HL-60/S4 treated with phorbol 12-myristate 13-acetate at 8.2 ng/mL for 4 days and 3 days (cell line): ENCODE results near the gene WBP1.
"Not testable (repeated sequence)": the region's sequence is repeated elsewhere in the genome, so short reads cannot be mapped to it uniquely, and the experiment has no call there.

Experiments
- in situ Hi-C: fragments of 300-500 bp; cut with MboI; formaldehyde crosslinking; loops from 2 replicates; pipeline ENCODE4 v1.15.0; 2022; ENCODE audit warnings: low sequenced_read_pairs

Gene WBP1

DNA sequence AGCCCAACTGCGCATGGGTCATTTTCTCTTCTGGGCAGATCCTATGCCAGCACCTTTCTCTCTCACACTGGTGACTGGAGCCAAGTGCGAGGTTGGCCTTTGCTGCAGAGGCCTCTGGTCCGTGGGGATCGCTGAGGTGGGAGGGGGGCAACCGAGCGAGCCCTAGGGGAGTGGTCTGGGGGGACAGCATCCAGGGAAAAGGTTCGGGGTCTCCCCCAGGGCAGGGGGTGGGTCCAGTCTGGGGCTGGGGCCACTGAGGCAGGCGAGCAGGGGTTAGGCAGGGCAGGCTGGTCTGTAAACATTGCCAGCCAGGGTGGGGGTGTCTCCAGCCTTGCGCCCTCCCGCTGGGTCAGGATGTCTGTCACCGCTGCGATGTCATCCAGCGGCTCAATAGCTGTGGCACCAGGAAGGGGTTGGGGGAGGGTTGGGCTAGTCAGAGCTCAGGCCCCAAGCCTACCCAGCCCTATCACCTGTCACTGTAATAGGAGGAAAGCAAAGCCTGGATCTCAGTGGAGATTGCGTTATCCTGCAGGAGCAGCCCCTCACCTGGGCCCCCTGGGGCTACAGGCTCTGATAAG lies 32.0 kb upstream of the WBP1 start:
- in situ Hi-C loops: no loop called here

DNA sequence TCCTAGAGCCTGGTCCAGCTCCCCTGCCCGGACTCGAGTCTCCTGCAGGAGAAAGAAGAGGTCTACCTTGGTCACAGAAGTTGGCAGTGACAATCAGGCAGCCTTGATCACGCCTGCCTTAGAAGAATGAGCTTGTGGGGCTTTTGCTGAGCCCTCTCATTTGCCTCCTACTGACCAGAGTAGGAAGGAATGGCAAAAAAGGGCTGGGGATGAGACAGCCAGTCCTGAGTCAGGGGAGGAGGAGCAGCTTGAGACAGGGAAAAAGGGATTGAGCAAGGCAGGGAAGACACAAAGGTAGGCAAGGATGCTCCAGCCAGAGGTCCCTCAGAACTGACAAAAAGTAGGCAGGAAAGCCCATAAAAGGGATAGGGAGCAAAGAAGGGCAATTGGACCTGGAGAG lies 30.7 kb upstream of the WBP1 start:
- in situ Hi-C loops: no loop called here

DNA sequence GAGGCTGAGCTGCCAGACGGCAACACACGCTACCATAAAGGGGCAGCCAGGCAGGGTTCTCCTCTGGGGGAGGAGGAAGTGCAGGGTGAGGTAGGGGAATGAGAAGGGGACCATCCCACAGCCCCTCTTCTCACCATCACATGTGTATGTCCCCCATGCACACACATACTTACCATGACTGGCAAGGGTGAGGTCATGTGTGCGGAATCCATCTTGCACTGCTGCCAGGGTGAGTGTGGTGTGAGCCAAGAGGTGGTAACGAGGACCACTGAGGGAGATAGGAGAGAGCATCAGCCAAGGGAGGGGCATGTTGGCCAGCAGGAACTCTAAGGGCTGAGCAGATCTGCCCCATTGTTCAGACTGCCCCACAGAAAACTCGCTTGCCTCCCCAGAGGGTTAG lies 29.6 kb upstream of the WBP1 start:
- in situ Hi-C loops: no loop called here

DNA sequence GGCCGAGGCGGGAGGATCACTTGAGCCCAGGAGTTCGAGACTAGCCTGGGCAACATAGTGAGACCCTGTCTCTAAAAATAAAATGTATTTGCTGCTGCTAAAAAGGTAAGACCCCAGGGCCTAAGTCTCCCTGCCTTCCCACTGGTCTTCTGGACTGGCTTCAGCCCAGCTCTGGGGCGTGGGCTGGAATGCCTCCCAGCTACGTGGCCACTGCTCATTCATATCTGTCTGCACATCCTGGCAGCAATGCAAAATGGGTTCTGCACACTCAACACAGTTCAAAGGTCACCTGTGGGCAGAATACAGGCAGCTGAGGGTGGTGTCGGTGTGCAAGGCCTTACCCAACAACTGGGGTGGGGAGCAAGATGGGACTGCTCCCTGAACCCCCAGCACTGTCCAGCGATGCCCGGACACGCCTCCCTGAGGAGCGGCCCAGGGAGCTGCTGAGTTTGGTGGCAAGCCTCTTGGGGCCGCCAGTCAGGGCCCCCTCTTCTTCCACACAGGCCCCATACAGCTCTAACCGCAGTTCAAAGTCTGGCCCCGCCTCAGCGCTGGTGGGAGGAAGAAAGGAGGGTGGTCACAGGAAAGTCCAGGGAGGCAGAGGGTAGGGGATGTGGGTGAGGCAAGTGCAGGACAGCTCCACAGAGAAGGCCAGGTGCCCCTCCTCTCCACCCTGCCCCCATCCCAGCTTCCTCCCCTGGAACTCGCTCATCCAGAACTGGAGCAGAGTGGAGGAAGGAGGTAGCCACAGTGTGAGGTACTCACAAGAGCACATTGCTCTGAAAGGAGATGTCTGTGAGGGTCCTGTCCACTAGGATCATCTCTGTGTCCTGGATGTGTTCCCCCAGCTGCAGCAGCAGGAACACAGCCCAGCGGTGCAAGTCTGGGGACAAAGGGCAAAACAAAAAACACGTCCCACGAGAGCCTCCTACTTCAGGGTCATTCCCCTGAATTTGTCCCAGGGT lies 28.5 kb upstream of the WBP1 start:
- in situ Hi-C loops: no loop called here

DNA sequence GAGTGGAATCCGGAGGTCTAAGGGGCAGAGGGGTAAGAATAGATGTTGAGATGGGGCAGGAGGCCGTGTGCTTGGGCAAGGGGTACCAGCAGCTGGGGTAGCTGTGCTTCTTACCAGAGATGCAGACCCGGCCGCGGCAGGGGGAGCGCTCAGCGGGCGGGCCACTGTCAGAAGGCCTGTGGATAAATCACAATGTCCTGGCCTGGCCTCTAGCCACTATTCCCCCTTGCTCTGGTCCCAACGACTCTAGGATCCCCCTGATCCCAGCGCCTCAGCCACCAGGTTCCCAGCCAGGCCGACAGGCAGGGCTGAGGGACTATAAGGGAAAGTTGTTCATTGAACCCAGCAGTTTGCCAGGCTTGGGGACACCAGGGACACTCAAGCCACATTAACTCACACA lies 27.7 kb upstream of the WBP1 start:
- in situ Hi-C loops: no loop called here

DNA sequence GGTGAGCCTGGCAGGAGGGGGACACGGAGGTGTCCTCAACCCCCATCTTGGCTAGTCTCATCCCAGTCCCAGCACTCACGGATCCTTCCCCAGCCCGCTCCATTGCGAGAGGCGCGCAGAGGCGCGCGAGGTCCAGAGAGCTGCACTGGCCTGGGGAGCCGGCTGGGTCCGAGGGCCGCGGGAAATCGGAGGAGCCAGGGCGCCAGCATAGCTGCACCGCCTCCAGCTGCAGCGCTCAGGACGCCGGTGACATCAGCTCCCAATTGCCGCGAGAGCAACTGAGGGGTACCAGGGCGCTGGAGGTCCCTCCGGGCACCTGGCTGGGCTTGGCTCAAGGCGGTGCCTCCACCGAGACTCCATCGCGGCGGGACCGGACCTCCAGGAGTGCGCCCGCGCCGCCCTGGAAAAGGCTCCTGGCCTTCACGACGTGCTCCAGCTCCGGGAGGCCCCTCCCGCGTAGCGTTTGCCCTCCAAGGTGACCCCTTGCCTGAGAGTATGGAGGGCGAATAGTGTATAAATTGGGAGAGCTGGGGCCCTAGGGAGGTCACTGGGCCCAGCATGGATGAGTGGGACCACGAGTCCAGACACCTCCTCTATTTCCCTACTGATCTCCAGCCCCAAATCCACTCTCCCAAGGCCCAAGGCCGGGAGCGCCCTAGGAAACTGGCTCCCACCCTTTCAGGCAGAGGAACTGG lies 22.0 kb upstream of the WBP1 start:
- in situ Hi-C loops: no loop called here

DNA sequence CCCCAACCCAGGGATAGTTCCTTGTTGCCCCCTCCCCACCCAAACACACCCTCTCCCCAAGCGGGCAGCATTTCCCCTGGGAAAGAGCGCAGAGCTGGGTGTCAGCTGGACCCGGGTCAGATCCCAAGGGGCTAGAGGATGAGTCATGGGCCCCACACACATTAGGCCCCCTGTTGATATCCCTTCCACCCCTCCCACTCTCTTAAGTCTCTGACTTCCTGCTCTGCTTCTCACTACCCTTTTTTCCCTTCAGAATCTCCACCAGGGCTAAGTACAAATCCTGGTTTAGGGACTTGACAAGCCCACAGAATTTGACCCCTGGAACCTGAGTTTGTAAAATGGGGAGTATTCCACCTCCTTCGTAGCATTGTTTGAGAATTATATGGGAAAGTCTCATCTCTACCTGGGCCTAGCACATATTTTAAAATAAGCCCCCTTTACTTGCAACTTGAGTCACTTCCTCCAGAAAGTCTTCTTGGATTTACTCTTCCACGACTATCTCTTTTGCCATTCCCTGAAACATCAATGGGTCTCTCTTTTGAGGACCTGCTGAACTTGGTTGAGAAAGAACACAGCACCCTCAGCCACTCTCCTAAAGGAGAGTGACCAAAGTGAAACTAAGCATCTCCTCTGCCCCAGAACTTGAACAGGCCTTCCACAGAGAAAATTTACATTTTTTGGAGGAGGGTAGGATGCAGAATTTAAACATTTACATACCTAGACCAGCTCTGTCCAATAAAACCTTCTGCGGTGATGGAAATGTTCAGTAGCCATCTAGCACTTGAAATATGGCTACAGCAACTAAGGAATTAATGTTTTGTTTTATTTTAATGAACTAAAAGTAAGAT lies 21.2 kb upstream of the WBP1 start:
- in situ Hi-C loops: no loop called here

DNA sequence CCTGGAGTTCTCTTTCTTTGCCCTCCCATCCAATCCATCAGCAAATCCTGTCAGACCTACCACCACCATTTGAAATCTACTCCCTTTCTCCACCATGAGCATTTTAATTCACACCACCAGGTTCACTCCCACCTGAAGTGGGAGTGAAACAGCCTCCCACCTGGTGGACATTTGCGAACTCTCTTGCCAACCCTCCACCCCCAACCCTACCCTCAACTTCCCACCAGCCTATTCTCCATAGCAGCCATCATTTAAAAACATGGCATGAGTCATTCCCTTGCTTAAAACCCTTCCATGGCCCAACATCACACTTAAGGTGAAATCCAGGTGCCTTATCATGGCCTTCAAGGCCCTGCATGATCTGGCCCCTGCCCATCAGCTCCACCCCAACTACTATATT lies 20.0 kb upstream of the WBP1 start:
- in situ Hi-C loops: no loop called here

DNA sequence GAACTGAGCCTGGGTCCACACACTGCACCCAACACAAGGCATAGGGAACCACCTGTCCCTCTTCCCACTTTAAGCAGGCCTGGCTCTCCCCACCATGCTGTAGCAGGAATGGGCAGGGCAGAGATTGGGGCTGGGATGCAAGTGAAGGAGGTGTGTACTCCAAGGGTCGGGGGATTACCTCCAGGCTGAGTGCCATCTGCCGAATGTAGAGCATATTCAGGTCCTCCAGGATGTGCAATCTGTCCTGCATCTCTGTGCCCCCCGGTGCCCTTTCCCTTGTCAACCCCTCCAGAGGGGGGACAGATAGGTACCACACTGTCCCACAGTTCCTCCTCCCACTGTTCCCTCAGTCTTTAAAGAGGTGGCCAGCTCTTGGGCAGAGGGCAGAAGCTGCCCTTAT lies 18.9 kb upstream of the WBP1 start:
- in situ Hi-C loops: no loop called here

DNA sequence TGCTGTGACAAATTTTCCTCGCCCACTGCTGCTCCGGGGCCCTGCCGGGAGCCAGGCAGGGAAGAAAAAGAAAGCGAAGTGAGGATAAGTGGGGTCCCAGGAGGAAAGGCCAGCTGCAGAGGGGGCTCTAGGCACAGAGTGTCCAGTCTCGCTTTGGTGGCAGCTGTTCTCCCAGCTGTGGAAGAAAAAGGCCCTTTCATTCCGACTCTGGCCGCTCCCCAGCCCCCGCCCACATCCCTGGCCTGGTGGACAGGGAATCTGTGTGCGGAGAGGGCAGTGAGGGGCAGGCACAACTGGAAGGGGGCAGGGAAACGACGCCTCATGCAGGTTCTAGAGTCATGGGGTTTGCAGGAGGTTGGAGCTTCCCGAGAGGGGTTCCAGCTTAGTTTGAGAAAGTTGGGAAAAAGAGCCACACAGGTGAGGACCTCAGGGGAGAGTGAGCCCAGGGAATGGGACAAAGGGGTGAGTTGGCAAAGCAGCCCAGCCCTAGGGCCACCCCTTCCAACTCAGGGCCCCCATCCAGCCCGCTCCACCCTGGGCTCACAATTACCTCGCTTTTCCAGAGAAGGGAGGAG lies 18.3 kb upstream of the WBP1 start:
- in situ Hi-C loops: no loop called here

DNA sequence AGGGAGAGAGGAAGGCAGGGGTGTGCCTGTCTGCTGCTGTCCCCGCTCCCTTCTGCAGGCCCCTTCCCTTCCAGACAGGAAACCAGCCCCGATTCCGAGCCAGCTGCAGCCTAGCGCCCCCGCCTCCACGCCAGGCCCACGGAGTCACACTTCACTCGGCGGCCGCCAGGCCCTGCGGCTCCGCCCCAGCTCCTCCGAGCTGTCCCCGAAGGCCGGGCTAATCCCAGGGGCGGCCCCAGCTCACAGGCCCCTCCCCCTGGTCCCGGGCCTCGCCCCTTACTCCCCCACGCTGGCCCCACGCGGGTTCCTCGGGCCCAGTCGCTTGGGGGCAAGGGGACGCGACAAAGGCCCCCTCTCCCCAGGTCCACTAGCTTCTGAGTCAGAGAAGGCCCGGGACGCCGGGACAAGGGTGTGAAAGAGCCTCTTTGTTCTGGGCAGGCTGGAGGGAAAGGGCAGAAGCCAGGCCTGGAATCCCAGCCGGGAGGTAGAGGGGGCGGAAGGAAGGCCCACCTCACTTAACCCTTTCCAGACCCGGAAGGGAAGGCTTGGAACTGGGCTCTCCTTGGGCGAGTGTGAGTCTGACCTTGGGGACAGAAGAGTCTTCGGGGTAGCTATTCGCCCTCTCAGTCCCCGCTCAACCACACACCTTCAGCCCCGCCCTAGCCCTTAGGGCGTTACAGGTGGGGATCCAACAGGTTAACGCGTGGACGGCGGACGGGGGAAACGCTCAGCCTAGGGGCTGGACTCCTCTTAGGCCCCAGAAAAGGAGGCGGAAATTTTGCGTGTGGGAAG lies 17.7 kb upstream of the WBP1 start:
- in situ Hi-C loops: no loop called here

DNA sequence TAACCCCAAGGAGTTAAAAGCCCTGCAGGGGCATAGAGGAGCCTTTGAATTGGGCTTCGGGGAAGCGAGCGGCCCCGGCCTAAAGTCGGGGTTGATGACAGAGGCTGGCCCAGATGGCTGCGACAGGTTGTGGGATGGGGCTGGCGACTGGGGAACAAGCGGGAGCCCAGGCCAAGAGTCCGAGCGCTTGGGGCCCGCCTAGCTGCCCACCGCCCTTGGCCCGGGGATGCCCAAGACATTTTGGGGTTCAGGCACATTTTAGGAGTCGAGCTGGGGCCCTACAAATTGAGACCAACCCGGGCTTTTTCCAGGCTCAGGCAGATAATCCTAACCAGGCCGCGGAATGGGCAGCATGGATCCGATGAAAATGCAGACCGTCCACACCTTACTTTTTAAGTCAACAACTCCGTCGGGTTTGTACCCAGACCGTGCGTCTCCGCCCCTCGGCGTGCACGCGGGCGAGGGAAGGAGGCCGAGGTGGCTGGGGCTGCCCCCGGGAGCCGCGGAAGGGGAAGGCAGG lies 17.0 kb upstream of the WBP1 start:
- in situ Hi-C loops: no loop called here

DNA sequence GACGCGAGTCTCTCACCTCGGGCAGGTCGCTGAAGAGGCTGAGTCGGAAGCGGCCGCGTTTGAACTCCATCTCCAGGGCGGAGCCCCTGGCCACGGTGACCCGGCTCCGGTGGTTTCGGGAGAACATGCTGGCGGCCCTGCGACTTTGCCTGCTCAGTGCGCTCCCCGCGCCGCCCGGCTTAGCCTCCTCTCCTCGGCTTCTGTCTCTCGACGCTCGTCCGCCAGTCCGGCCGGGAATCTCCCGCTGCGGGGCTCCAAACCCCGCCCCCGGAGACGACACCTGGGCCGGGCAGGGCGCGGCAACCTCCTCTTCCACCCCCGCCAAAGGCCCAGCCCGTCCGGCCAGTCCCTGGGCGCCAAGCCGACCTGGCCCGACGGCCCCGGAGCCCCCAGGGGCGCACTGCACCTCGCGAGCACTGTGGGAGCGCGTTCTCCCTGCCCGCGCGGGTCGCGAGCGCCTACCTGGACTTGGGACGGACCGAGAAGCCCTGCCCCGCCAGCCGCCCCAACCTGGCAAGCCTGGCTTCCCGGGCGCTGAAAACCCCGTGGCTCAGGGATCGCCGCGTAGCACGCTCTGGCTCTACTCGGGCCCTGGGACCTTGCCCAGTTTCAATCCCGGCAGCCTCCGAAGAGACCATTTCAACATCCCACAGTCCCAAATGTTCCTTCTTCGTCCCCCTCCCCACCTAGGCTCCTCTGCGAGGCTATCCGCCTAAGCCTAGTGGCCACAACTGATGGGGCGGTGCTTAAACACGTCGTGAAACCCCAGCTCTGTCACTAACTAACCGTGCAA lies 16.4 kb upstream of the WBP1 start, which contains the start of gene RTKN:
Gene RTKN, minus strand, starts transcription at position 248 of the 793 bp plus-strand sequence. Its CDS starts 121 bp downstream, at position 127.
- in situ Hi-C loops: no loop called here

DNA sequence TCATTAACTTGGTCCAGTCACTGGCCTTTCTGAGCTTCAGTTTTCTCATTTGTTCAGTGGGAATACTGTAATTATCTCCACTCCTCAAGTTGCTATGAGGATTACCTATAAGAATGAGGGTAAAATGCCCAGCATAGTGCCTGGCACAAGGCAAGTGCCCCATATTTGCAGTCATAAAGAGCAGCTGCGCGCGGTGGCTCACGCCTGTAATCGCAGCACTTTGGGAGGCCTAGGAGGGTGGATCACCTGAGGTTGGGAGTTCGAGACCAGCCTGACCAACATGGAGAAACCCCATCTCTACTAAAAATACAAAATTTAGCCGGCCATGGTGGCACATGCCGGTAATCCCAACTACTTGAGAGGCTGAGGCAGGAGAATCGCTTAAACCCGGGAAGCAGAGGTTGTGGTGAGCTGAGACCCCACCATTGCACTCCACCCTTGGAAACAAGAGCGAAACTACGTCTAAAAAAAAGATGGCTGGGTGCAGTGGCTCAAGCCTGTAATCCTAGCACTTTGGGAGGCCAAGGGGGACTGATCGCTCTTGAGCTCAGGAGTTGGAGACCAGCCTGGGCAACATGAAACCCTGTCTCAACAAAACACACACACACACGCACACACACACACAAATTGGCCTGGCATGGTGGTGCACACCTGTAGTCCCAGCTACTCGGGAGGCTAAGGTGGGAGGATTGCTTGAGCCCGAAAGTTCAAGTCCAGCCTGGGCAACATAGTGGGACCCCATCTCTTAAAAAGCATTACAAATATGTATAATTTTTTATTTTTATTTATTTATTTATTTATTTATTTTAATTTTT lies 15.5 kb upstream of the WBP1 start:
- in situ Hi-C loops: not testable (repeated sequence)

DNA sequence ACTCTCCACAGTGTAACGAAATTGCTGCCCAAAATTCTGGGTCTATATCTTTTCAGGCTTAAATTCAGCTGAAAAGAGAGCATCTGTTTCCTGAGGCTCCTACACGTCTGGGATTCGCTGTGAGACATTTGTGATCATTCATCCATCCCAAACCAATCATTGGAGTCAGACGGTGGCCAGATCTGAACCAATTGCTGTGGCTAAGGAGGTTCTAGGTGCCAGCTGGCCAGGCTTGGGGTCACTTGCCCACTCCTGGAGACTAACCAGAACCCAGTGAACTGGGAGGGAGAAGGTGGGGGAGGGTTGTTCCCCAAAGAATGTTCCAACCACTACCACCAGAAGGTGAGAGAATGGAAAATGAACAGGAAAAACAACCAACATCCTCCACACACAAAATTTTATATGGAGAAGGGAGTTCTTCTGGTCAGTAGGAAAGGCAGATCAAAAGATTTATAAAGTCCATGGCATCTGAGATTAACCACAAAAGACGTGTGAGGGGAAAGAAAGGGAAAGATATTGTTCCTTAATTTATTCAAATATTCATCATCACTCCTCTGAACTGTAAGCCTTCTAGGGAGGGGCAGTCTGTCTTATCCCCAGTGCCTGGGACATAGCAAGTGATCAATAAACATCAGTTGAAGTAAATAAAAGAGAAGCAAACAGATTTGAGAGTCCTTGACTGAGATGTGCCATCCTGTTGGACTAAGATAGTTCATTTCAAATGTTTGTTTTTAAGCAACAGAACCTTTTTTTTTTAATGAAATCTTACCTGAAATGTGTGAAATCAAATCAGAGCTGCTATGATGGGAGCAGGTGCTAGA lies 13.5 kb upstream of the WBP1 start:
- in situ Hi-C loops: no loop called here

DNA sequence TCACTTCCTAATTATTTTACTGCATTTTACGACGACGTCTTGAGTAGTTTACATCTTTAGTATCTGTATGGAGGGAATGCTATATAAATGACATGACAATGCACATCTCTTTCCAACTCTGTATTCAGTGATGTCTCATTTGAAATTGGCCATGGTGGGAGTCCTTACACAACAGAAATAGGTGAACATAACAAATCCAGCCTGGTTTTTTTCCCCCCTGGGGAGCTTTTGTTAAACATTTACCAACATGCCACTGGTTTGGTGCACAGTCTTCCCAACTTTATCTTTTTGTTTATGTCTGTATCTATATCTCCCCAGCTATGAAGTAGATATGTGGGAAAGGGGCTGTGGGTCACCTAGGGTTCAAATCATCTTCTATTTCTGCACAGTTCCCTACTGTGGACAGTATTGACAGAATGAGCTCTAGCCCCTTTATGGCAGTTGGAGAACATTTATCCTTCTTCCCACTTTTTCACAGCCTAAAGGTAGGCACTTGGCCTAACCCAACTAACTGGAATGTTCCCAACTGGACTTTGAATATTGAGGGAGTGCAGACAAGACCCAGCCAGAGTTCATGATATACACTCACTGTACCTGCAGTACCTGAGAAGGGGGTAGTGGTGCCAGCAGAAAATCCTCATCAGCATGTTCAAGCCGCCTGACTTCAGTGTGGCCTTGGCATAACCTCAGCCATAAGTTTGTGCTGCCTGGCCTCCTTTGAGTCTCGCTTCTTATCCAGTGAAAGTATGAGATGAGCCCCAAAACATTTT lies 10.8 kb upstream of the WBP1 start:
- in situ Hi-C loops: no loop called here
